ENCODE measurements around the gene SETD3. TPM values are rescaled to one million over a fixed set of nuclear protein-coding genes. Genes with fewer than 3 reads are reported as not detected.

The SETD3 gene
- total and polyA plus RNA-seq, 10 of the 15 experiments (the other 5 are each of a cell fraction or from before 2014, with no cell fraction given), result 11.3 to 44.2 (median 36.5) TPM

- Histone ChIP-seq H3K36me3 (ENCODE audit: control insufficient read depth in 2 of 2, insufficient read depth in 2 of 2, low read length in 1 of 2) (peaks cover 0 to 1% of the 10 kb centered on the region in 2 experiments; a peak in 2 of 4 replicates), H3K9ac (ENCODE audit: control insufficient read depth, insufficient read depth, low read length) (no peak overlapping the region), H2AFZ (ENCODE audit: control insufficient read depth, low read depth, low read length) (no peak overlapping the region), H3K27ac (ENCODE audit: control insufficient read depth, insufficient read depth) (no peak overlapping the region), H3K4me3 (no peak overlapping the region), H3K27me3 (replicated peaks in 1 of 2; ENCODE audit: control insufficient read depth in 2 of 2, insufficient read depth in 2 of 2, low read length in 1 of 2) (no peaks in the 10 kb centered on the region), H3K9me3 (replicated peaks; ENCODE audit: control insufficient read depth, insufficient read depth, low read length) (no peaks in the 10 kb centered on the region), H4K20me1 (ENCODE audit: control insufficient read depth, insufficient read depth) (no peaks in the 10 kb centered on the region), H3K79me2 (ENCODE audit: control insufficient read depth, insufficient read depth, low read length) (no peaks in the 10 kb centered on the region), H3K4me1 (ENCODE audit: control insufficient read depth, insufficient read depth, low read length) (no peaks in the 10 kb centered on the region), H3K4me2 (ENCODE audit: control insufficient read depth, insufficient read depth) (no peak overlapping the region)
- 79% methylated on average over 6 of the region's 6 CpGs for WGBS (ENCODE audit: insufficient coverage, insufficient replicate concordance, low lambda C conversion rate, missing lambda C conversion rate)
- FAIRE-seq, result no peak
- no peak for DNase-seq (ENCODE audit: low read depth, low spot score)
- ChIA-PET RAD21 (ENCODE audit: unreplicated experiment) (no interaction called here), POLR2A (no interaction called here), SMC1A (ENCODE audit: uncharacterized antibody, unreplicated experiment) (no interaction called here), CTCF (interaction anchor here (0.7 to 10.1 kb wide), 2 partner anchors 27 to 184 kb away, joined by 3 to 233 read pairs; no protein-coding TSS in a partner anchor)
- intact Hi-C loops (cut with micrococcal nuclease; ENCODE audit: unreplicated experiment), result no loop called here
- no peak for ATAC-seq
- BruUV-seq (replicated peaks), result no TSS peak
- in situ Hi-C loops (cut with MboI), result no loop called here
- TF ChIP-seq PBX3 (IDR thresholded peaks at IDR 0.05; ENCODE audit: insufficient replicate concordance, low read depth, low read length) (no peak), IKZF1 (conservative IDR thresholded peaks at IDR 0.05) (no peak), NFYB (IDR thresholded peaks at IDR 0.05; ENCODE audit: insufficient read depth, low read depth, low read length) (no peak), MYC (IDR thresholded peaks at IDR 0.05; ENCODE audit: insufficient read depth, insufficient read length, insufficient replicate concordance, low read length, severe bottlenecking) (no peak), EGR1 (IDR thresholded peaks at IDR 0.05; ENCODE audit: borderline replicate concordance in 1 of 2, low read depth in 2 of 2, low read length in 2 of 2) (no peak), DPF2 (IDR thresholded peaks at IDR 0.05) (no peak), E4F1 (IDR thresholded peaks at IDR 0.05; ENCODE audit: borderline replicate concordance, partially characterized antibody) (no peak), NR2C2 (IDR thresholded peaks at IDR 0.05; ENCODE audit: borderline replicate concordance, control insufficient read depth, insufficient read length, low read depth) (no peak), PRDM15 (CRISPR knock-in tag; IDR thresholded peaks at IDR 0.05) (no peak), TCF3 (IDR thresholded peaks at IDR 0.05; ENCODE audit: borderline replicate concordance, insufficient read depth, low read depth, low read length) (no peak), ZNF384 (IDR thresholded peaks at IDR 0.05; ENCODE audit: borderline replicate concordance, low read depth, low read length) (no peak), MEF2B (IDR thresholded peaks at IDR 0.05; ENCODE audit: partially characterized antibody, poor library complexity, severe bottlenecking) (no peak), NBN (IDR thresholded peaks at IDR 0.05) (no peak), SUPT20H (IDR thresholded peaks at IDR 0.05; ENCODE audit: borderline replicate concordance, control insufficient read depth, low read depth, low read length) (no peak), TBL1XR1 (IDR thresholded peaks at IDR 0.05; ENCODE audit: low read depth, low read length) (no peak), SMAD1 (IDR thresholded peaks at IDR 0.05; ENCODE audit: low read depth, partially characterized antibody) (no peak), CBX5 (IDR thresholded peaks at IDR 0.05; ENCODE audit: low read depth) (no peak)
Measured at GRCh38 chr14:99420711-99421110, 59.9 kb downstream of the SETD3 start.

Measured in GM12878 (cell line).